ENCODE data around the gene GGT6. TPM values are rescaled to one million over a fixed set of nuclear protein-coding genes. Genes with fewer than 3 reads are reported as not detected.

GGT6 gene
- total RNA-seq, 3 donors from 2014 or later = 98.0 to 219 (median 189) TPM

GRCh38 chr17:4557626-4558346 lies 2.6 kb downstream of the GGT6 start:
- peak in 1 of 3 donors; percentile 47 for DNase-seq
- Histone ChIP-seq H3K36me3 (ENCODE audit: low read depth) (no peaks in the 10 kb centered on the region), H3K4me1 (ENCODE audit: low read depth) (peaks cover 43% of the 10 kb centered on the region), H3K4me3 (no peak overlapping the region), H3K9me3 (no peaks in the 10 kb centered on the region)
- intact Hi-C loops (cut with DNase I, micrococcal nuclease) = no loop called here
- TF ChIP-seq CTCF (IDR thresholded peaks at IDR 0.05) = no peak
- ATAC-seq = no peak

GRCh38 chr17:4556996-4557395 lies 3.4 kb downstream of the GGT6 start:
- intact Hi-C loops (cut with DNase I, micrococcal nuclease) = no loop called here
- H3K4me1 ChIP-seq (ENCODE audit: low read depth) = peaks cover 38% of the 10 kb centered on the region

GRCh38 chr17:4555873-4556759 lies 4.3 kb downstream of the GGT6 start:
- Histone ChIP-seq H3K4me1 (ENCODE audit: low read depth) (peaks cover 32% of the 10 kb centered on the region), H3K36me3 (ENCODE audit: low read depth) (no peaks in the 10 kb centered on the region), H3K4me3 (peak overlapping the region; percentile 48), H3K9me3 (no peaks in the 10 kb centered on the region)
- DNase-seq = peak in 2 of 3 donors; percentile 29 to 33
- TF ChIP-seq CTCF (IDR thresholded peaks at IDR 0.05) = no peak
- no peak for ATAC-seq
- intact Hi-C loops (cut with DNase I, micrococcal nuclease) = no loop called here

More at GRCh38 chr17:4556996-4557395, 3.4 kb downstream of the GGT6 start:
- DNase-seq (peak in 1 of 3 donors; percentile 3), ATAC-seq (no peak)
- no peaks in the 10 kb centered on the region for H3K9me3 ChIP-seq
- H3K4me3 ChIP-seq = no peak overlapping the region
- no peak for TF ChIP-seq CTCF (IDR thresholded peaks at IDR 0.05)
- H3K36me3 ChIP-seq (ENCODE audit: low read depth) = no peaks in the 10 kb centered on the region

GRCh38 chr17:4554997-4555799 lies 5.2 kb downstream of the GGT6 start, which contains the start of gene MYBBP1A:
Gene MYBBP1A (minus strand): TSS chr17:4555384. CDS start chr17:4555324, 60 bp downstream.
- Histone ChIP-seq H3K4me3 (peak within 1 kb of the TSS; percentile 48), H3K36me3 (ENCODE audit: low read depth) (no peaks in the 10 kb centered on the region), H3K9me3 (no peaks in the 10 kb centered on the region), H3K4me1 (ENCODE audit: low read depth) (peaks cover 26% of the 10 kb centered on the region)
- no peak for TF ChIP-seq CTCF (IDR thresholded peaks at IDR 0.05)
- ATAC-seq (peak; percentile 91), DNase-seq (peak; percentile 98 to 99 (median 98))
- intact Hi-C loops (cut with DNase I, micrococcal nuclease) = no loop called here

- ATAC-seq = peak; percentile 3
- Histone ChIP-seq H3K4me3 (peak overlapping the region; percentile 48), H3K36me3 (ENCODE audit: low read depth) (no peaks in the 10 kb centered on the region), H3K9me3 (no peaks in the 10 kb centered on the region), H3K4me1 (ENCODE audit: low read depth) (peaks cover 26% of the 10 kb centered on the region)
- intact Hi-C loops (cut with DNase I, micrococcal nuclease) = no loop called here
- no peak for DNase-seq
- TF ChIP-seq CTCF (IDR thresholded peaks at IDR 0.05) = no peak
Observed at GRCh38 chr17:4554441-4554996, 5.9 kb downstream of the GGT6 start.
